HUES64 (cell line): ENCODE results near the gene NTM.

Experiments used
- H3K27ac ChIP-seq: 2 replicates; pipeline ENCODE4 v1.7.0; 2013; ENCODE audit warnings: low read depth, low read length, inconsistent platforms
- H3K27me3 ChIP-seq: 2 replicates; pipeline ENCODE4 v1.6.1; 2013; ENCODE audit warnings: mild to moderate bottlenecking, low read length; ENCODE audit not compliant: insufficient read depth
- H3K36me3 ChIP-seq: 2 replicates; pipeline ENCODE4 v1.6.1; 2013; ENCODE audit warnings: mild to moderate bottlenecking, low read length; ENCODE audit not compliant: insufficient read depth
- H3K4me1 ChIP-seq: 2 replicates; pipeline ENCODE4 v1.6.1; 2013; ENCODE audit warnings: mild to moderate bottlenecking, low read length, moderate library complexity; ENCODE audit not compliant: insufficient read depth
- H3K4me3 ChIP-seq: 2 replicates; pipeline ENCODE4 v1.5.1; 2013; ENCODE audit warnings: mild to moderate bottlenecking, low read length, moderate library complexity
- H3K9ac ChIP-seq: 2 replicates; pipeline ENCODE4 v1.6.1; 2013; ENCODE audit warnings: mild to moderate bottlenecking, low read depth, low read length
- H3K9me3 ChIP-seq: 2 replicates; pipeline ENCODE4 v1.6.1; 2013; ENCODE audit warnings: low read depth, low read length; ENCODE audit not compliant: insufficient read depth
- WGBS: fragments of 150-250, 120-280 bp; methylation state at CpG from one replicate; pipeline ENCODE4 v1.1.7; 2013; ENCODE audit warnings: missing lambda C conversion rate; 5-methylcytosine and 5-hydroxymethylcytosine counted together

Gene NTM

DNA sequence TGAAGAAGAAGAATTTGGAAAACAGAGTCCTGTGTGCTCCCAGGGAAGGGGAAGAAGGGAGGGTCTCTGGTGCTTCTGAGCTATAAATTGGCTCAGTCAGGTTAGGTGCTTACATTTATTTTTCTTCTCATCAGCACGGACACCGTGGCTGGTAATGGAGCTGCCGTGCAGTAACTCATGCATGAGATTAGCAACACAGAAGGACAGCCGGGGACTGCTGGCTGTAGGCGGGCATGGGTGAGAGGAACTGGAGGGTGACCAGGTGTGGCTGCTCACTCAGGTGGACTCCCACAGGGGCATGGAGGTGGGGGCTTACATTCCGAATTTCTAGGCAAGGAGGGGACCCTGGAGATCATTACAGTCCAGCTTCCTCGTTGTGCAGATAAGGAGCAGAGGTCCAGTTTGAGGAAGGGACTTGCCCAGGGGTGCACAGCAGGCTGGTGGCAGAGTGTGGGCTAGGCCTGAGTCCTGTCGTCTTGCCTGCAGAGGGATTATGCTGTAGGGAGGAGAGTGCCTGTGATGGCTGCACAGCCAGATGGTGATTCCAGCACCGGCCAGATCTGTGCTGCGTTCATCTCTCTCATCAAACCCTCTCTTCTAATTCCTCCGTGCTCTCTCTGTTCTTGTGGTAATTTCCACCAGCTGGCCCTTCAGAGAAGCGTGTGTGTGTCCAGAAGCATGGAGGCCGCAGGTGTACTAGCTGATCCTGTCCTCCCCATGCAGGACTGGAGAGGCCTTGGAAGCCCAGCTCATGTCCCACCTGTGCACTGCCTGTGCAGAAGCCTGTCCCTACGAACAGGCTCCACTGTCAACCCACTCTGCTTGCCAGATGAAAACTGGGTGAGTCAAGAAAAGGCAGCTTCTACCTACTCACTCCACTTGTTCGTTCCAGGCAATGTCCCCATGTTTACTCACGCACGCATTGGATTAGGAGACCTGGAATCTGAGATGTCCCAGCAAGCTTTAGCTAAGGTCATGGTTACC, 78.9 kb downstream of the NTM start:
- Histone ChIP-seq H3K27ac (no peak overlapping the region), H3K27me3 (no peaks in the 10 kb centered on the region), H3K4me3 (no peak overlapping the region), H3K9ac (no peak overlapping the region), H3K36me3 (no peaks in the 10 kb centered on the region), H3K9me3 (no peaks in the 10 kb centered on the region; the same call in 1 of the 2 replicates), H3K4me1 (peaks cover 5% of the 10 kb centered on the region)
- 92% methylated on average over 17 of the region's 17 CpGs for WGBS

DNA sequence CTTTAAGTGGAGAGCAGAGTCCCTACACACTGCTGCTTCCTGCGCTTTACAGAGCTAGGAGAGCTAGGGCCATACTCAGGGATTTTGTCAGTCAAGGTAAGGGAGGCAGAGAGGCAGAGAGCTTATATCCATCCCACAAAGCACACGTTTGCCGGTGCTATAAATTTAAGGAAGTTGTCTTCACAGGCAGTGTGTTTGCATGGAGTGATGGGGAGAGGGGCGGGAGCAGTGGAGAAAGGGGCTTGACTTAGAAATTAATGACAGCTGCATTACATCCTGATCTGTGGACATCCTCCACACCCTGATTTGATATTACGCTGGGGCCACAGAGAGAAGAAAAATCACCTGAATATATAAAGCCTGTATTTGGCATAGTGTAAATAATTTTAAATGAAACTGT, 84.1 kb downstream of the NTM start:
- 93% methylated on average over 5 of the region's 5 CpGs for WGBS
- peaks cover 8% of the 10 kb centered on the region for H3K4me1 ChIP-seq
- H3K27me3 ChIP-seq = no peaks in the 10 kb centered on the region
- no peak overlapping the region for H3K9ac ChIP-seq
- H3K27ac ChIP-seq = no peak overlapping the region
- H3K36me3 ChIP-seq = no peaks in the 10 kb centered on the region
- no peak overlapping the region for H3K4me3 ChIP-seq
- H3K9me3 ChIP-seq = no peaks in the 10 kb centered on the region; the same call in 1 of the 2 replicates

- H3K27me3 ChIP-seq = no peaks in the 10 kb centered on the region
- peaks cover 4% of the 10 kb centered on the region for H3K4me1 ChIP-seq
- H3K36me3 ChIP-seq = no peaks in the 10 kb centered on the region
- H3K27ac ChIP-seq = no peak overlapping the region
- WGBS = 92% methylated on average over 9 of the region's 9 CpGs
- no peaks in the 10 kb centered on the region; the same call in 1 of the 2 replicates for H3K9me3 ChIP-seq
- H3K9ac ChIP-seq = no peak overlapping the region
- no peak overlapping the region for H3K4me3 ChIP-seq
Observed at GRCh38 chr11:131454989-131455388, 84.6 kb downstream of the NTM start.

GRCh38 chr11:131455843-131456704, 85.7 kb downstream of the NTM start:
- H3K27ac ChIP-seq = no peak overlapping the region
- H3K9me3 ChIP-seq = no peaks in the 10 kb centered on the region; the same call in 1 of the 2 replicates
- H3K36me3 ChIP-seq = no peaks in the 10 kb centered on the region
- no peaks in the 10 kb centered on the region for H3K27me3 ChIP-seq
- H3K9ac ChIP-seq = no peak overlapping the region
- 0 out of 2 replicates have a peak, but pooled peaks cover 3% of the 10 kb centered on the region for H3K4me1 ChIP-seq
- no peak overlapping the region for H3K4me3 ChIP-seq
- 91% methylated on average over 9 of the region's 9 CpGs for WGBS

DNA sequence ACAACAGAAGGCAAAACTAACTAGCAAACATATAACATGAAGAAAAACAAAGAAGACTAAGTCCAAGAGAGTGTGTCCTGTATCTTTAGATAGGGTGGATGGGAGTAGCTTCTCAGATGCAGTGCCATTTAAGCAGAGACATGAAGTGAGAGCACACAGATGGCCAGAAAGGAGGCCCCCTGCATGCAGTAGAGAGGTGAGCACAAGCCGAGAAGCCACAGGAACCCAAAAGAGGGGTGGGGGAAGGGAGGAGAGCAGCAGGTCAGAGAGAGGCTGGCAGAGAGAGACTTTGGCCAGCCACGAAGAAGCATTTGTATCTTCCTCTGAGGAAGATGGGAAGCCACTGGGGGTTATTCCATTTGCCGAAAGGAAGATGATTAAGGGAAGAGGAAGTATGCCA, 86.7 kb downstream of the NTM start:
- H3K4me1 ChIP-seq = 0 out of 2 replicates have a peak, but pooled peaks cover 3% of the 10 kb centered on the region
- no peaks in the 10 kb centered on the region for H3K36me3 ChIP-seq
- no peaks in the 10 kb centered on the region; the same call in 1 of the 2 replicates for H3K9me3 ChIP-seq
- no peak overlapping the region for H3K4me3 ChIP-seq
- WGBS = 62% methylated on average over 3 of the region's 3 CpGs
- no peak overlapping the region for H3K9ac ChIP-seq
- no peak overlapping the region for H3K27ac ChIP-seq
- no peaks in the 10 kb centered on the region for H3K27me3 ChIP-seq

GRCh38 chr11:131458421-131458820, 88.0 kb downstream of the NTM start:
- Histone ChIP-seq H3K36me3 (no peaks in the 10 kb centered on the region), H3K9me3 (no peaks in the 10 kb centered on the region), H3K4me1 (0 out of 2 replicates have a peak, but pooled peaks cover 3% of the 10 kb centered on the region), H3K9ac (no peak overlapping the region), H3K27ac (no peak overlapping the region), H3K4me3 (no peak overlapping the region), H3K27me3 (no peaks in the 10 kb centered on the region)
- WGBS = 69% methylated on average over 3 of the region's 3 CpGs

- no peaks in the 10 kb centered on the region for H3K36me3 ChIP-seq
- H3K27ac ChIP-seq = no peak overlapping the region
- H3K9ac ChIP-seq = no peak overlapping the region
- no peaks in the 10 kb centered on the region for H3K9me3 ChIP-seq
- WGBS = 98% methylated on average over 2 of the region's 2 CpGs
- no peaks in the 10 kb centered on the region for H3K27me3 ChIP-seq
- peaks cover 13% of the 10 kb centered on the region; the same call in 1 of the 2 replicates for H3K4me1 ChIP-seq
- no peak overlapping the region for H3K4me3 ChIP-seq
Observed at GRCh38 chr11:131460931-131461330, 90.5 kb downstream of the NTM start.

- Histone ChIP-seq H3K27ac (no peak overlapping the region), H3K27me3 (no peaks in the 10 kb centered on the region), H3K36me3 (no peaks in the 10 kb centered on the region), H3K4me3 (no peak overlapping the region), H3K9me3 (no peaks in the 10 kb centered on the region), H3K9ac (no peak overlapping the region), H3K4me1 (peaks cover 11% of the 10 kb centered on the region; the same call in 1 of the 2 replicates)
- WGBS = 93% methylated on average over 1 of the region's 1 CpG
Observed at GRCh38 chr11:131462622-131463021, 92.2 kb downstream of the NTM start.

- Histone ChIP-seq H3K9me3 (no peaks in the 10 kb centered on the region), H3K27ac (no peak overlapping the region), H3K36me3 (no peaks in the 10 kb centered on the region), H3K9ac (no peak overlapping the region), H3K27me3 (no peaks in the 10 kb centered on the region), H3K4me1 (peaks cover 14% of the 10 kb centered on the region; the same call in 1 of the 2 replicates), H3K4me3 (no peak overlapping the region)
- WGBS = 95% methylated on average over 6 of the region's 6 CpGs
Observed at GRCh38 chr11:131463162-131463561, 92.7 kb downstream of the NTM start.

DNA sequence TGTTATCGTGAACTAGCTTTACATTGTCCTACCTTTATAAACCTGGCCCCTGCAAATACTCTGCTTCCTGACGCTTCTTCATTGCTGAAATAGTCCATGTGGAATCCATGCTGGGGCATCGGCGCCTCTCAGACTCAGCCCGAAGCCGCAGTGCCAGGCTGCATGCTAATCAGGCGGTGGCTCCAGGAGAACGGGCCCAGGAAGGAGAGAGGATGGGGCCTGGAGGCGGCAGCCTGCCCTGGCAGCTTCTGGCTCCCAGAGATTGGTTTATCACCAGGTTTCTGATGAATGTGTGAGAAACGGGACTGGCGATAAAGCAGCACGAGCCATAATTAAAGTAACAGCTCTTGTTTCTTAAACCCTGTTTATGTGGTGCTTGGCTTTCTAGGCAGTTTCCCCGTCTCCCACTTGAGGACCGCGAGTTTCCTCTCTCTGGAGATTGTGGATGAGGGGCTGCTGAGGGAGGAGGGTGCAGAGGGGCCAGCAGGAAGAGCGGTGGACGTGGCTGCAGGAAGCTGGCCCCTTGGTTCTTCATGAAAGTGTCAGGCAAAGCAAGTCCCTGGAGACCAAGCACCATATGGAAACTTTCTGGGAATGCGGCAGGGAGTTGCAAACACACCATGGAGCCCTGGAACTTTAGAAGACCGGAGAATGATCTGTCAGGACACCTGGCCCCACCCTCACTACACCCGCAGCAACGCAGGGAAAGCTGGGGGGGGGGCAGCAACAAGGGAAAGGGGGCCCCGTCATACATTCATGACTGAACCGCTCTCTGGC, 93.4 kb downstream of the NTM start:
- H3K27me3 ChIP-seq = no peaks in the 10 kb centered on the region
- no peak overlapping the region for H3K4me3 ChIP-seq
- no peaks in the 10 kb centered on the region for H3K36me3 ChIP-seq

More for the DNA sequence above, 93.4 kb downstream of the NTM start:
- H3K9me3 ChIP-seq = no peaks in the 10 kb centered on the region
- H3K27ac ChIP-seq = no peak overlapping the region
- WGBS = 87% methylated on average over 23 of the region's 23 CpGs
- H3K4me1 ChIP-seq = peaks cover 20% of the 10 kb centered on the region; the same call in 1 of the 2 replicates
- H3K9ac ChIP-seq = no peak overlapping the region
